Immature natural killer cell (primary cell): ENCODE data around the gene NEURL1. TPM values are rescaled to one million over a fixed set of nuclear protein-coding genes. Genes with fewer than 3 reads are reported as not detected.

Experiments used
- DNase-seq, 3 donors: peaks; one replicate each; pipeline ENCODE4 v3.0.0; 2022; ENCODE audit warnings: mixed read lengths in 1 of 3
- H3K27ac Mint-ChIP-seq, 6 donors: one replicate each; pipeline ENCODE4 v1.8.0; 2020; ENCODE audit warnings: mixed read lengths in 6 of 6, mild to moderate bottlenecking in 5 of 6, inconsistent platforms in 4 of 6, moderate library complexity in 3 of 6
- H3K27me3 Mint-ChIP-seq, 3 donors: one replicate each; pipeline ENCODE4 v1.8.0; 2020 to 2021; ENCODE audit warnings: low read depth in 3 of 3, mild to moderate bottlenecking in 3 of 3, mixed read lengths in 3 of 3, moderate library complexity in 3 of 3, inconsistent platforms in 1 of 3
- H3K36me3 Mint-ChIP-seq, 3 donors: one replicate each; pipeline ENCODE4 v1.8.0; 2020; ENCODE audit warnings: mixed read lengths in 3 of 3, inconsistent platforms in 2 of 3, mild to moderate bottlenecking in 2 of 3
- H3K4me1 Mint-ChIP-seq, 2 donors: one replicate each; pipeline ENCODE4 v1.8.0; 2020; ENCODE audit warnings: inconsistent platforms in 2 of 2, mild to moderate bottlenecking in 2 of 2, mixed read lengths in 2 of 2, moderate library complexity in 1 of 2
- H3K4me3 Mint-ChIP-seq, 5 donors: one replicate each; pipeline ENCODE4 v1.8.0; 2020; ENCODE audit warnings: mild to moderate bottlenecking in 5 of 5, mixed read lengths in 5 of 5, inconsistent platforms in 3 of 5, moderate library complexity in 3 of 5
- H3K9me3 Mint-ChIP-seq, 6 donors: one replicate each; pipeline ENCODE4 v1.8.0; 2020; ENCODE audit warnings: mild to moderate bottlenecking in 6 of 6, mixed read lengths in 6 of 6, inconsistent platforms in 4 of 6, moderate library complexity in 3 of 6
- polyA plus RNA-seq, 3 donors: library from polyadenylated mRNA; unstranded; fragments of 300-500 nt; fragmentation: Illumina TruSeq; gene quantifications; one replicate each; pipeline ENCODE4 v1.2.3, GENCODE V29; 2021

NEURL1 gene
- polyA plus RNA-seq, 3 donors from 2014 or later: 0.07 to 0.35 TPM; not detected in 1

DNA sequence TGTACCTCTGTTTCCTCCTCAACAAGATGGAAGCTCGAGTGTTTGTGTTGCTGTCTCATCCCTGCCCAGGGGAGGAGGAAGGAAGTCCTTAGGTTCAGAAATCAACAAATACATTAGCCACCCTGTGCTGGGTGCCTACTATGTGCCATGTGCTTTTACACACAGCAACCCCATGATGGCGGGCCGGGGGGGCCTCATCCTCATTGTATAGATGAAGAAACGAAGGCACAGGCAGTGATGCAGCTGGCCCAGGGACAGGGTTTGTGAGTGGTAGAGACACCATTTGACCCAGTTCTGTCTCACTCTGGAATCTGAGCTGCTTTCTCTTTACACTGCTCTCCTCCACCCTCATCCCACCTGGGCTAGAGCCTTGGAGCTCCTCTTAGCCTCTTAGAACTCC, 39.5 kb upstream of the NEURL1 start:
- Mint-ChIP-seq H3K4me1 (peaks cover 47 to 48% of the 10 kb centered on the region in 2 donors), H3K36me3 (peaks cover 4 to 17% (median 9%) of the 10 kb centered on the region in 3 donors), H3K27ac (peak overlapping the region in 5 of 6 donors; percentile 2 to 79 (median 65)), H3K4me3 (peak overlapping the region in 4 of 5 donors; percentile 63 to 99 (median 96)), H3K27me3 (peaks cover 0 to 6% (median 3%) of the 10 kb centered on the region in 3 donors), H3K9me3 (no peaks in the 10 kb centered on the region)
- DNase-seq: no peak

GRCh38 chr10:103455235-103455634, 38.3 kb upstream of the NEURL1 start:
- Mint-ChIP-seq H3K4me3 (no peak overlapping the region), H3K27me3 (peaks cover 0 to 4% (median 2%) of the 10 kb centered on the region in 3 donors), H3K4me1 (peaks cover 47 to 48% of the 10 kb centered on the region in 2 donors), H3K36me3 (peaks cover 0 to 8% (median 0%) of the 10 kb centered on the region in 3 donors), H3K27ac (no peak overlapping the region), H3K9me3 (no peaks in the 10 kb centered on the region)
- DNase-seq: no peak

DNA sequence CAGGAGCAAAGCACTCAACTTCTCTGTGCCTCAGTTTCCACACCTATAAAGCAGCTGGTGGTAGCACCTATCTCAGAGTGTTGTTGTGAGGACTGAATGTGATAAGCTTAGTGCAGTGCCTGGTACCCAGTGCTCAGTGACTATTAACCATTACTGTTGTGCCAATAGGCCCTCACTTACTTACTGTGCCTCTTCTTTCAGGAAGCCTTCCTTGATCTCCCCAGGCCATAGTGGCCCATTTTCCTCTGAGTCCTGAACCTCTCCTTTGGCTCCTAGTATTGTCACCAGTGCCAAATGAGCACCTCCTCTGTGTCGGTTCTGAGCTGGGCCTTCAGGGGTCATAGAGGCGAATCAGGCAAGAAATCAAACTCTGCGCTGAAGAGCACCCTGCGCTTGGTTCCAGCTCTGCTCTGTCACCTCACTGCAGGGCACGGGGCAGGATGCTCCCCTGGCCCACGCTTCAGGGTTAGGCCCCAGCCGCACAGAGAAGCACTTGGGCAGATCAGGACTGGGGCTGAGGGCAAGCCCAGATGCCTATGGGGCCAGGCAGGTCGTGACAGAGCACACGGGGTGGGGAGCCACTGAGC, 37.3 kb upstream of the NEURL1 start:
- H3K9me3 Mint-ChIP-seq: no peaks in the 10 kb centered on the region
- H3K4me3 Mint-ChIP-seq: no peak overlapping the region
- H3K27ac Mint-ChIP-seq: peak overlapping the region in 1 of 6 donors; percentile 11

GRCh38 chr10:103457176-103457712, 36.3 kb upstream of the NEURL1 start:
- peak overlapping the region in 5 of 6 donors; percentile 27 to 86 (median 74) for H3K27ac Mint-ChIP-seq
- H3K4me3 Mint-ChIP-seq: peak overlapping the region in 2 of 5 donors; percentile 30 to 50
- H3K9me3 Mint-ChIP-seq: no peaks in the 10 kb centered on the region
- DNase-seq: no peak
- peaks cover 35 to 42% of the 10 kb centered on the region in 2 donors for H3K4me1 Mint-ChIP-seq
- peaks cover 0 to 2% (median 0%) of the 10 kb centered on the region in 3 donors for H3K27me3 Mint-ChIP-seq
- no peaks in the 10 kb centered on the region for H3K36me3 Mint-ChIP-seq

More for the DNA sequence above, 37.3 kb upstream of the NEURL1 start:
- Mint-ChIP-seq H3K27me3 (peaks cover 0 to 2% (median 2%) of the 10 kb centered on the region in 3 donors), H3K4me1 (peaks cover 38 to 43% of the 10 kb centered on the region in 2 donors), H3K36me3 (peaks cover 0 to under 1% (median 0%) of the 10 kb centered on the region in 3 donors)
- no peak for DNase-seq

DNA sequence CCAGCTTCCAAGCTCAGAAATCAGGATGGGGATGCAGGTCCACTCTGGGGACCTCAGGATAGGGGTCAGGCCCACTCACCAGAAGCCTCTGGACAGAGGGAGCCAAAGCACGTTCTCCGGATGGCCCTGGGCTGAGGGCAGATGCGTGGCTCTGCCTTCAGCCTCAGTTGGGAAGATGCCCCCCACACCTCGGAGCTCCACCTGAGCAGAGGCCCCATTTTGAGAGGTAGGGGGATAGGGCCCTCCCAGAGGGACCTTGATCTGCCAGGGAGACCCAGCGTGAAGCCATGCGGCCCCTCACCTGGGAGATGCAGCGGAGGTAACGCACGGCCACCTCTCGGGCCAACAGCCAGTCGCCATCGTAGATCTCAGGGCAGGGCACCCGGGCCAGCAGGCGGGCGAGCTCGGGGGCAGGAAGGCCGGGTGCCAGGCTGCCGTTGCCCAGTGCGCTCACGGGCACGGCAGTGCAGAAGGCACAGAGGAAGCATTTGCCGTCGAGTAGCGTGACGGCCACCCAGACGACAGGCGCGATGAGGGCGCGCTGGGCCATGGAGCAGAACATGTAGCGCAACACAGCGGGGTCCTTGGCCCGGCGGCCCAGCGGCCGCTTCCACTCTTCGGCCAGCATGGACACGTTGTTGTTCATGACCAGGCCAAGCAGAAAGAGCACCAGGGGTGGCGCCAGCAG, 35.5 kb upstream of the NEURL1 start:
- Mint-ChIP-seq H3K4me1 (peaks cover 30 to 36% of the 10 kb centered on the region in 2 donors), H3K27ac (peak overlapping the region in 2 of 6 donors; percentile 5 to 67), H3K9me3 (no peaks in the 10 kb centered on the region), H3K27me3 (peaks cover 0 to 2% (median 0%) of the 10 kb centered on the region in 3 donors), H3K4me3 (peak overlapping the region in 2 of 5 donors; percentile 35 to 60), H3K36me3 (no peaks in the 10 kb centered on the region)
- no peak for DNase-seq

GRCh38 chr10:103458720-103459119, 34.8 kb upstream of the NEURL1 start, which contains the start of gene CALHM1:
TSS of gene CALHM1 (minus strand) at chr10:103458900. CDS start at chr10:103458751, 149 bp downstream.
- peak within 1 kb of the TSS; percentile 74 to 80 (median 78) for H3K4me3 Mint-ChIP-seq
- no peaks in the 10 kb centered on the region for H3K36me3 Mint-ChIP-seq
- H3K27ac Mint-ChIP-seq: peak within 1 kb of the TSS; percentile 76 to 92 (median 84)
- no peaks in the 10 kb centered on the region for H3K9me3 Mint-ChIP-seq
- peaks cover 25 to 29% of the 10 kb centered on the region in 2 donors for H3K4me1 Mint-ChIP-seq
- H3K27me3 Mint-ChIP-seq: peaks cover 0 to 2% (median 0%) of the 10 kb centered on the region in 3 donors
- peak in 2 of 3 donors; percentile 25 to 26 for DNase-seq

- Mint-ChIP-seq H3K9me3 (no peaks in the 10 kb centered on the region), H3K36me3 (no peaks in the 10 kb centered on the region), H3K4me3 (peak overlapping the region; percentile 74 to 80 (median 78)), H3K4me1 (peaks cover 22 to 26% of the 10 kb centered on the region in 2 donors), H3K27ac (peak overlapping the region; percentile 76 to 92 (median 84)), H3K27me3 (peaks cover 0 to 2% (median 0%) of the 10 kb centered on the region in 3 donors)
- no peak for DNase-seq
Observed at GRCh38 chr10:103459615-103460014, 33.9 kb upstream of the NEURL1 start.

GRCh38 chr10:103463499-103463898, 30.0 kb upstream of the NEURL1 start:
- H3K9me3 Mint-ChIP-seq: no peaks in the 10 kb centered on the region
- H3K4me1 Mint-ChIP-seq: peaks cover 28 to 32% of the 10 kb centered on the region in 2 donors
- H3K36me3 Mint-ChIP-seq: no peaks in the 10 kb centered on the region
- no peak overlapping the region for H3K4me3 Mint-ChIP-seq
- DNase-seq: no peak
- peaks cover 0 to 2% (median 0%) of the 10 kb centered on the region in 3 donors for H3K27me3 Mint-ChIP-seq
- peak overlapping the region in 1 of 6 donors; percentile 85 for H3K27ac Mint-ChIP-seq

DNA sequence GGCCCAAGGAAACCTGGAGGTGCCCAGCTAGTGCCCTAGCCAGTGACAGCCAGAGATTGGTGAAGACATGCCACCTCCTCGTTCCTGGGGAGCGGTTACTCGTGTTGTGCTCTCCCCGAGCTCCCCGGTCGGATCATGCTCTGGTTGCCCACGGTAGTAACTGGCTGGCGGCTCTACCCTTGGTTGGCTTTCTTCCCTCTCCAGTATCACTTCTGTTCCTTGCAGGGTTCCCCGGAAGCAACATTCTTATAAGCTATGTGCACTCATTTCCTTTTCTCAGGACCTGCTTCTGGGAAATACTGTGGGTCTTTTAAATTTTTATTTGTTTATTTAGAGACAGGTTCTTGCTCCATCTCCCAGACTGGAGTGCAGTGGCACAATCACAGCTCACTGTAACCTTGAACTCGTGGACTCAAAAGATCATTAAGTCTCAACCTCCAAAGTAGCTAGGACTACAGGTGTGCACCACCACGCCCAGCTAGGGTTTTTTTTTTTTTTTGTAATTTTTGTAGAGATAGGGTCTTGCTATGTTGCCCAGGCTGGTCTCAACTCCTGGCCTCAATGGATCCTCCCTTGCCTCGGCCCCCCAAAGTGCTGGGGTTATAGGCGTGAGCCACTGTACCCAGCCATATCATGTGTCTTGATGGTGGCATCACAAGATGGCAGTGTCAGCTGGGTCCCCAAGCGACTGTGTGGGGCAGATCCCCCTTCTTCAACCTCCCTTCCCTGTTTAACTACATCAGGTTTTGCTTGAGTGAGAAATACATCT, 27.9 kb upstream of the NEURL1 start:
- no peaks in the 10 kb centered on the region for H3K9me3 Mint-ChIP-seq
- no peak overlapping the region for H3K4me3 Mint-ChIP-seq
- no peaks in the 10 kb centered on the region for H3K36me3 Mint-ChIP-seq
- DNase-seq: no peak
- no peak overlapping the region for H3K27ac Mint-ChIP-seq
- H3K4me1 Mint-ChIP-seq: peaks cover 26 to 28% of the 10 kb centered on the region in 2 donors
- peaks cover 1 to 3% (median 2%) of the 10 kb centered on the region in 3 donors for H3K27me3 Mint-ChIP-seq

GRCh38 chr10:103466734-103467133, 26.8 kb upstream of the NEURL1 start:
- Mint-ChIP-seq H3K4me3 (no peak overlapping the region), H3K36me3 (no peaks in the 10 kb centered on the region), H3K27me3 (peaks cover 3 to 5% (median 3%) of the 10 kb centered on the region in 3 donors), H3K9me3 (no peaks in the 10 kb centered on the region), H3K27ac (peak overlapping the region in 4 of 6 donors; percentile 39 to 85 (median 48)), H3K4me1 (peaks cover 38% of the 10 kb centered on the region in 2 donors)
- no peak for DNase-seq

- no peak for DNase-seq
- H3K4me1 Mint-ChIP-seq: peaks cover 45% of the 10 kb centered on the region in 2 donors
- no peaks in the 10 kb centered on the region for H3K9me3 Mint-ChIP-seq
- H3K27me3 Mint-ChIP-seq: peaks cover 3 to 5% (median 3%) of the 10 kb centered on the region in 3 donors
- no peaks in the 10 kb centered on the region for H3K36me3 Mint-ChIP-seq
- peak overlapping the region in 4 of 6 donors; percentile 34 to 85 (median 58) for H3K27ac Mint-ChIP-seq
- no peak overlapping the region for H3K4me3 Mint-ChIP-seq
Observed at GRCh38 chr10:103467406-103467805, 26.1 kb upstream of the NEURL1 start.

GRCh38 chr10:103469201-103469600, 24.3 kb upstream of the NEURL1 start:
- Mint-ChIP-seq H3K27ac (peak overlapping the region; percentile 4 to 97 (median 84)), H3K36me3 (no peaks in the 10 kb centered on the region), H3K27me3 (peaks cover 3 to 5% (median 3%) of the 10 kb centered on the region in 3 donors), H3K4me3 (peak overlapping the region in 1 of 5 donors; percentile 15), H3K9me3 (no peaks in the 10 kb centered on the region), H3K4me1 (peaks cover 53 to 59% of the 10 kb centered on the region in 2 donors)
- no peak for DNase-seq
